Hepatocyte (in vitro differentiated cells): ENCODE data around the gene ABCC10. TPM values are rescaled to one million over a fixed set of nuclear protein-coding genes. Genes with fewer than 3 reads are reported as not detected.
"Not testable (repeated sequence)": the region's sequence is repeated elsewhere in the genome, so short reads cannot be mapped to it uniquely, and the experiment has no call there.

Experiments
- DNase-seq: peaks from one replicate; pipeline ENCODE4 v3.0.0-alpha.2; 2016; ENCODE audit warnings: low spot score
- H2AFZ ChIP-seq: fragments of 200-600 bp; sonication (generic); 2 replicates; pipeline ENCODE4 v1.6.0; 2016; ENCODE audit warnings: antibody characterized with exemption, mild to moderate bottlenecking
- H3K27ac ChIP-seq: fragments of 200-600 bp; sonication (generic); 2 replicates; pipeline ENCODE4 v1.5.1; 2016; ENCODE audit warnings: mild to moderate bottlenecking
- H3K27me3 ChIP-seq: fragments of 200-600 bp; sonication (generic); 2 replicates; pipeline ENCODE4 v1.6.1; 2016
- H3K36me3 ChIP-seq: fragments of 200-600 bp; sonication (generic); replicated peaks from 2 replicates; pipeline ENCODE4 v1.5.1; 2016; ENCODE audit warnings: low read depth; ENCODE audit not compliant: insufficient read depth
- H3K4me1 ChIP-seq: fragments of 200-600 bp; sonication (generic); 2 replicates; pipeline ENCODE4 v1.5.1; 2016; ENCODE audit warnings: mild to moderate bottlenecking, moderate library complexity; ENCODE audit not compliant: insufficient read depth
- H3K4me2 ChIP-seq: fragments of 200-600 bp; sonication (generic); 2 replicates; pipeline ENCODE4 v1.6.0; 2016
- H3K4me3 ChIP-seq: fragments of 200-600 bp; sonication (generic); 2 replicates; pipeline ENCODE4 v1.5.1; 2016; ENCODE audit warnings: mild to moderate bottlenecking
- H3K79me2 ChIP-seq: fragments of 200-600 bp; sonication (generic); 2 replicates; pipeline ENCODE4 v1.6.0; 2017; ENCODE audit warnings: mild to moderate bottlenecking
- H3K9me2 ChIP-seq: fragments of 200-600 bp; sonication (generic); replicated peaks from 2 replicates; pipeline ENCODE4 v1.6.0; 2017; ENCODE audit warnings: mild to moderate bottlenecking; ENCODE audit not compliant: insufficient read depth
- H3K9me3 ChIP-seq: fragments of 200-600 bp; sonication (generic); 2 replicates; pipeline ENCODE4 v1.5.1; 2016; ENCODE audit warnings: low read depth, mild to moderate bottlenecking
- H4K20me1 ChIP-seq: fragments of 200-600 bp; sonication (generic); 2 replicates; pipeline ENCODE4 v1.6.0; 2016; ENCODE audit warnings: mild to moderate bottlenecking; ENCODE audit not compliant: insufficient read depth, poor library complexity, severe bottlenecking
- EZH2 ChIP-seq: fragments of 200-600 bp; sonication (generic); IDR thresholded peaks from 2 replicates; pipeline ENCODE4 v1.6.1; 2016; ENCODE audit warnings: antibody characterized with exemption, mild to moderate bottlenecking, borderline replicate concordance
- EZH2phosphoT487 ChIP-seq: fragments of 200-600 bp; sonication (generic); IDR thresholded peaks from one replicate; pipeline ENCODE4 v1.6.1; 2018; ENCODE audit warnings: antibody characterized with exemption, mild to moderate bottlenecking, low read depth, moderate library complexity; ENCODE audit not compliant: unreplicated experiment, severe bottlenecking
- WGBS: methylation state at CpG from one replicate; pipeline ENCODE4 v1.1.6; 2016; ENCODE audit warnings: low lambda C conversion rate; ENCODE audit errors: missing lambda C conversion rate; 5-methylcytosine and 5-hydroxymethylcytosine counted together
- polyA plus RNA-seq: library from polyadenylated mRNA; unstranded; fragments of >200 nt; fragmentation: Nextera tagmentation; extraction: Ambion mirVana; gene quantifications from 2 replicates; pipeline ENCODE4 v1.2.1, GENCODE V29; 2016
- total RNA-seq: library from RNA; depleted of rRNA; stranded (reverse); fragments of >200 nt; gene quantifications from 2 replicates; pipeline ENCODE4 v1.2.3, GENCODE V29; 2014
- TF ChIP-seq, protein P1 (sequence below): fragments of 200-600 bp; sonication (generic); IDR thresholded peaks from 2 replicates; pipeline ENCODE4 v1.5.1; 2016; ENCODE audit warnings: antibody characterized with exemption, mild to moderate bottlenecking; ENCODE audit not compliant: poor library complexity

Gene ABCC10
- total and polyA plus RNA-seq, 2 experiments from 2014 or later = 16.7 to 33.3 TPM

DNA sequence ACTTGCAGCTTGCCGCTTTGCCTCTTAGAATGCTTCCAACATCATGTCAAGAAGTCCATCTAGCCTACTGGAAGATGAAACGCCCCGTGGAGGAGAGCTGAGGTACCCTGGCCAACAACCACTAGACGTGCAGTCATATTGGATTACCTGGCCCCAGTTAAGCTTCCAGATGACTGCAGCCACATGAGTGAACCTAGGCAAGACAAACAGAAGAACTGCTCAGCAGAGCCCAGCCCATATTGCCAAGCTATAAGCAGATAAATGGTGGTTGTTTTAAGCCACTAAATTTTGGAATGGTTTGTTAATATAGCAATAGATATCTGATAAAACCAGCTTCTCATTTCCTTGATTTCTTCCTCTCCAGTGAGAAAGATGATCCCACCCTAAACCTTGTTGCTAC lies 32.7 kb downstream of the ABCC10 start:
- TF ChIP-seq EZH2 (no peak), EZH2phosphoT487 (no peak)
- TF ChIP-seq, protein P1, sequence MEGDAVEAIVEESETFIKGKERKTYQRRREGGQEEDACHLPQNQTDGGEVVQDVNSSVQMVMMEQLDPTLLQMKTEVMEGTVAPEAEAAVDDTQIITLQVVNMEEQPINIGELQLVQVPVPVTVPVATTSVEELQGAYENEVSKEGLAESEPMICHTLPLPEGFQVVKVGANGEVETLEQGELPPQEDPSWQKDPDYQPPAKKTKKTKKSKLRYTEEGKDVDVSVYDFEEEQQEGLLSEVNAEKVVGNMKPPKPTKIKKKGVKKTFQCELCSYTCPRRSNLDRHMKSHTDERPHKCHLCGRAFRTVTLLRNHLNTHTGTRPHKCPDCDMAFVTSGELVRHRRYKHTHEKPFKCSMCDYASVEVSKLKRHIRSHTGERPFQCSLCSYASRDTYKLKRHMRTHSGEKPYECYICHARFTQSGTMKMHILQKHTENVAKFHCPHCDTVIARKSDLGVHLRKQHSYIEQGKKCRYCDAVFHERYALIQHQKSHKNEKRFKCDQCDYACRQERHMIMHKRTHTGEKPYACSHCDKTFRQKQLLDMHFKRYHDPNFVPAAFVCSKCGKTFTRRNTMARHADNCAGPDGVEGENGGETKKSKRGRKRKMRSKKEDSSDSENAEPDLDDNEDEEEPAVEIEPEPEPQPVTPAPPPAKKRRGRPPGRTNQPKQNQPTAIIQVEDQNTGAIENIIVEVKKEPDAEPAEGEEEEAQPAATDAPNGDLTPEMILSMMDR = no peak
- no peak overlapping the region for H3K4me2 ChIP-seq
- H3K27ac ChIP-seq = no peak overlapping the region
- no peak for DNase-seq
- H3K27me3 ChIP-seq = peaks cover 24% of the 10 kb centered on the region
- no peak overlapping the region for H2AFZ ChIP-seq
- H3K9me3 ChIP-seq = no peaks in the 10 kb centered on the region
- H3K4me3 ChIP-seq = no peak overlapping the region
- H4K20me1 ChIP-seq = no peaks in the 10 kb centered on the region
- 73% methylated on average over 4 of the region's 4 CpGs for WGBS
- no peaks in the 10 kb centered on the region for H3K4me1 ChIP-seq
- H3K79me2 ChIP-seq = no peaks in the 10 kb centered on the region
- H3K36me3 ChIP-seq = no peaks in the 10 kb centered on the region
- H3K9me2 ChIP-seq = no peaks in the 10 kb centered on the region

GRCh38 chr6:43461936-43462335 lies 34.6 kb downstream of the ABCC10 start:
- H3K4me1 ChIP-seq = no peaks in the 10 kb centered on the region
- no peaks in the 10 kb centered on the region for H3K9me2 ChIP-seq
- H3K27me3 ChIP-seq = peaks cover 15% of the 10 kb centered on the region

GRCh38 chr6:43464337-43464736 lies 37.0 kb downstream of the ABCC10 start:
- 93% methylated on average over 8 of the region's 8 CpGs for WGBS
- H3K27me3 ChIP-seq = peaks cover 10% of the 10 kb centered on the region
- no peak for DNase-seq
- H3K27ac ChIP-seq = no peak overlapping the region
- no peak overlapping the region for H2AFZ ChIP-seq
- no peaks in the 10 kb centered on the region for H3K9me2 ChIP-seq
- H3K9me3 ChIP-seq = no peaks in the 10 kb centered on the region
- H3K4me1 ChIP-seq = no peaks in the 10 kb centered on the region
- no peak overlapping the region for H3K4me3 ChIP-seq
- H3K79me2 ChIP-seq = no peaks in the 10 kb centered on the region
- H4K20me1 ChIP-seq = no peaks in the 10 kb centered on the region
- TF ChIP-seq, protein P1 = no peak
- TF ChIP-seq EZH2phosphoT487 (no peak), EZH2 (no peak)
- H3K4me2 ChIP-seq = no peak overlapping the region
- no peaks in the 10 kb centered on the region for H3K36me3 ChIP-seq

More at GRCh38 chr6:43461936-43462335, 34.6 kb downstream of the ABCC10 start:
- TF ChIP-seq, protein P1 = no peak
- TF ChIP-seq EZH2 = no peak
- no peak for TF ChIP-seq EZH2phosphoT487
- H3K4me3 ChIP-seq = no peak overlapping the region
- no peaks in the 10 kb centered on the region for H3K9me3 ChIP-seq
- no peak for DNase-seq
- no peaks in the 10 kb centered on the region for H4K20me1 ChIP-seq
- no peaks in the 10 kb centered on the region for H3K36me3 ChIP-seq
- no peaks in the 10 kb centered on the region for H3K79me2 ChIP-seq
- H3K27ac ChIP-seq = no peak overlapping the region
- no peak overlapping the region for H3K4me2 ChIP-seq
- H2AFZ ChIP-seq = no peak overlapping the region
- WGBS = 83% methylated on average over 5 of the region's 5 CpGs

DNA sequence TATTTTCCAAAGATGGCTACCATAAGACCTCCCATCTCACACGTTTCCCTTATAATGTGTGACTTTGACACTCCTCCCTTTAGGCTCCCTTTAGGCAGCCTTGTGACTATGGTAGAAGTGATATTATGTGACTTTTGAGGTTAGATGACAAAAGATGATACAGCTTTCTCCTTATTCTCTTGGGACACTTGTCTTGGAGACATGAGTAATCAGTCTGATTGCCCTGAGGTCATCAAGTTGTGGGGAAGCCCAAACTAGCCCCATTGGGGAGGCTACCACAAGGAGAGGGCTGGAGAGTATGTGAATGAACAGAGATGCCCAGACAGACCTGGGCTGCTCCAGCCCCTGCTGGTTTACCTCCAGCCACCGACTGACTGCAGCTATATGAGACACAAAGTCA lies 38.6 kb downstream of the ABCC10 start:
- WGBS = 72% methylated on average over 2 of the region's 2 CpGs
- DNase-seq = no peak
- no peaks in the 10 kb centered on the region for H3K4me1 ChIP-seq

GRCh38 chr6:43467265-43467664 lies 39.9 kb downstream of the ABCC10 start:
- not testable (repeated sequence) for DNase-seq, H4K20me1 ChIP-seq, H3K79me2 ChIP-seq, H3K36me3 ChIP-seq, H2AFZ ChIP-seq, H3K4me1 ChIP-seq, H3K9me3 ChIP-seq, H3K9me2 ChIP-seq, H3K4me2 ChIP-seq, H3K27ac ChIP-seq, H3K4me3 ChIP-seq, H3K27me3 ChIP-seq
- 75% methylated on average over 5 of the region's 5 CpGs for WGBS

More for the DNA sequence above, 38.6 kb downstream of the ABCC10 start:
- no peaks in the 10 kb centered on the region for H3K79me2 ChIP-seq
- no peak overlapping the region for H3K27ac ChIP-seq
- H3K9me3 ChIP-seq = no peaks in the 10 kb centered on the region
- H2AFZ ChIP-seq = no peak overlapping the region
- H4K20me1 ChIP-seq = no peaks in the 10 kb centered on the region
- no peaks in the 10 kb centered on the region for H3K36me3 ChIP-seq
- H3K27me3 ChIP-seq = peaks cover 6% of the 10 kb centered on the region
- H3K4me3 ChIP-seq = no peak overlapping the region
- TF ChIP-seq, protein P1 = no peak
- TF ChIP-seq EZH2phosphoT487 = no peak
- TF ChIP-seq EZH2 = no peak
- H3K4me2 ChIP-seq = no peak overlapping the region
- H3K9me2 ChIP-seq = no peaks in the 10 kb centered on the region
